ENCODE data around the gene ZDHHC14.
"Not testable (repeated sequence)": the region's sequence is repeated elsewhere in the genome, so short reads cannot be mapped to it uniquely, and the experiment has no call there.

Gene ZDHHC14

GRCh38 chr6:157579467-157580031 lies 198.6 kb downstream of the ZDHHC14 start:
- no peak for DNase-seq (ENCODE audit: low read depth)
- H3K4me3 ChIP-seq (ENCODE audit: control insufficient read depth, low read depth, low read length), result no peak overlapping the region
- TF ChIP-seq CTCF (IDR thresholded peaks at IDR 0.05; ENCODE audit: control insufficient read depth, insufficient read depth, low read depth, low read length, missing control alignments), result no peak

GRCh38 chr6:157584036-157584435 lies 203.0 kb downstream of the ZDHHC14 start:
- no peak for DNase-seq (ENCODE audit: low read depth)
- no peak overlapping the region for H3K4me3 ChIP-seq (ENCODE audit: control insufficient read depth, low read depth, low read length)
- no peak for TF ChIP-seq CTCF (IDR thresholded peaks at IDR 0.05; ENCODE audit: control insufficient read depth, insufficient read depth, low read depth, low read length, missing control alignments)

- no peak for DNase-seq (ENCODE audit: low read depth)
- H3K4me3 ChIP-seq (ENCODE audit: control insufficient read depth, low read depth, low read length), result no peak overlapping the region
- TF ChIP-seq CTCF (IDR thresholded peaks at IDR 0.05; ENCODE audit: control insufficient read depth, insufficient read depth, low read depth, low read length, missing control alignments), result no peak
These were observed 204.5 kb downstream of the ZDHHC14 start for GRCh38 chr6:157585274-157586087.

GRCh38 chr6:157586088-157586414 lies 205.1 kb downstream of the ZDHHC14 start:
- no peak overlapping the region for H3K4me3 ChIP-seq (ENCODE audit: control insufficient read depth, low read depth, low read length)
- no peak for DNase-seq (ENCODE audit: low read depth)
- no peak for TF ChIP-seq CTCF (IDR thresholded peaks at IDR 0.05; ENCODE audit: control insufficient read depth, insufficient read depth, low read depth, low read length, missing control alignments)

GRCh38 chr6:157586476-157587126 lies 205.6 kb downstream of the ZDHHC14 start:
- no peak for TF ChIP-seq CTCF (IDR thresholded peaks at IDR 0.05; ENCODE audit: control insufficient read depth, insufficient read depth, low read depth, low read length, missing control alignments)
- no peak for DNase-seq (ENCODE audit: low read depth)

GRCh38 chr6:157587127-157587926 lies 206.3 kb downstream of the ZDHHC14 start:
- no peak for TF ChIP-seq CTCF (IDR thresholded peaks at IDR 0.05; ENCODE audit: control insufficient read depth, insufficient read depth, low read depth, low read length, missing control alignments)
- DNase-seq (ENCODE audit: low read depth), result no peak
- no peak overlapping the region for H3K4me3 ChIP-seq (ENCODE audit: control insufficient read depth, low read depth, low read length)

More at GRCh38 chr6:157586476-157587126, 205.6 kb downstream of the ZDHHC14 start:
- no peak overlapping the region for H3K4me3 ChIP-seq (ENCODE audit: control insufficient read depth, low read depth, low read length)

GRCh38 chr6:157590654-157591053 lies 209.7 kb downstream of the ZDHHC14 start:
- not testable (repeated sequence) for H3K4me3 ChIP-seq (ENCODE audit: control insufficient read depth, low read depth, low read length); DNase-seq (ENCODE audit: low read depth)
